ENCODE measurements around the gene SCN5A.

- TF ChIP-seq ARNT (IDR thresholded peaks at IDR 0.05) (no peak), FOXK2 (IDR thresholded peaks at IDR 0.05) (no peak), FOXM1 (IDR thresholded peaks at IDR 0.05; ENCODE audit: borderline replicate concordance) (no peak), HDGF (IDR thresholded peaks at IDR 0.05; ENCODE audit: borderline replicate concordance) (no peak), SP1 (IDR thresholded peaks at IDR 0.05) (no peak), BHLHE40 (IDR thresholded peaks at IDR 0.05; ENCODE audit: borderline replicate concordance) (no peak), CTBP1 (IDR thresholded peaks at IDR 0.05; ENCODE audit: borderline replicate concordance) (no peak), FOXA1 (IDR thresholded peaks at IDR 0.05) (no peak), SUZ12 (IDR thresholded peaks at IDR 0.05) (no peak), TARDBP (IDR thresholded peaks at IDR 0.05) (no peak), ELF4 (IDR thresholded peaks at IDR 0.05) (no peak)
- TF ChIP-seq, protein P1, sequence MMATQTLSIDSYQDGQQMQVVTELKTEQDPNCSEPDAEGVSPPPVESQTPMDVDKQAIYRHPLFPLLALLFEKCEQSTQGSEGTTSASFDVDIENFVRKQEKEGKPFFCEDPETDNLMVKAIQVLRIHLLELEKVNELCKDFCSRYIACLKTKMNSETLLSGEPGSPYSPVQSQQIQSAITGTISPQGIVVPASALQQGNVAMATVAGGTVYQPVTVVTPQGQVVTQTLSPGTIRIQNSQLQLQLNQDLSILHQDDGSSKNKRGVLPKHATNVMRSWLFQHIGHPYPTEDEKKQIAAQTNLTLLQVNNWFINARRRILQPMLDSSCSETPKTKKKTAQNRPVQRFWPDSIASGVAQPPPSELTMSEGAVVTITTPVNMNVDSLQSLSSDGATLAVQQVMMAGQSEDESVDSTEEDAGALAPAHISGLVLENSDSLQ (IDR thresholded peaks at IDR 0.05): no peak
Measured at GRCh38 chr3:38532529-38532928, 117.0 kb downstream of the SCN5A start.

Measured in HEK293T (cell line).